HepG2 (cell line): Measurements from ENCODE around the gene PCIF1.
"Not testable (repeated sequence)": the region's sequence is repeated elsewhere in the genome, so short reads cannot be mapped to it uniquely, and the experiment has no call there.

ENCODE experiments used
- CTCF ChIP-seq: sonication (generic); formaldehyde crosslinking; IDR thresholded peaks from 2 replicates; pipeline ENCODE4 v1.5.0; 2020; ENCODE audit warnings: mild to moderate bottlenecking, missing genetic modification reagents, moderate library complexity
- EZH2 ChIP-seq: conservative IDR thresholded peaks from 2 replicates; pipeline ENCODE4 v1.6.1; 2012; ENCODE audit warnings: mild to moderate bottlenecking, low read depth, low read length, moderate library complexity
- NFRKB ChIP-seq: fragments of 450-650 bp; IDR thresholded peaks from 2 replicates; pipeline ENCODE4 v1.6.1; 2017
- RERE ChIP-seq: IDR thresholded peaks from 2 replicates; pipeline ENCODE4 v1.6.1; 2016; ENCODE audit warnings: low read depth, missing genetic modification reagents, missing compliant biosample characterization
- TEAD2 ChIP-seq: sonication (generic); formaldehyde crosslinking; IDR thresholded peaks from 2 replicates; pipeline ENCODE4 v1.9.0; 2021; ENCODE audit warnings: missing genetic modification reagents
- THYN1 ChIP-seq: sonication (generic); formaldehyde crosslinking; IDR thresholded peaks from 2 replicates; pipeline ENCODE4 v1.8.1; 2023; ENCODE audit warnings: low read depth, mild to moderate bottlenecking, moderate library complexity, missing genetic modification reagents, borderline replicate concordance

GRCh38 chr20:45956326-45956725 lies 21.8 kb downstream of the PCIF1 start:
- TF ChIP-seq THYN1; NFRKB; RERE (CRISPR knock-in tag); EZH2; CTCF; TEAD2 (CRISPR knock-in tag): not testable (repeated sequence)
